ENCODE data around the gene FOXN4.

FOXN4 gene

DNA sequence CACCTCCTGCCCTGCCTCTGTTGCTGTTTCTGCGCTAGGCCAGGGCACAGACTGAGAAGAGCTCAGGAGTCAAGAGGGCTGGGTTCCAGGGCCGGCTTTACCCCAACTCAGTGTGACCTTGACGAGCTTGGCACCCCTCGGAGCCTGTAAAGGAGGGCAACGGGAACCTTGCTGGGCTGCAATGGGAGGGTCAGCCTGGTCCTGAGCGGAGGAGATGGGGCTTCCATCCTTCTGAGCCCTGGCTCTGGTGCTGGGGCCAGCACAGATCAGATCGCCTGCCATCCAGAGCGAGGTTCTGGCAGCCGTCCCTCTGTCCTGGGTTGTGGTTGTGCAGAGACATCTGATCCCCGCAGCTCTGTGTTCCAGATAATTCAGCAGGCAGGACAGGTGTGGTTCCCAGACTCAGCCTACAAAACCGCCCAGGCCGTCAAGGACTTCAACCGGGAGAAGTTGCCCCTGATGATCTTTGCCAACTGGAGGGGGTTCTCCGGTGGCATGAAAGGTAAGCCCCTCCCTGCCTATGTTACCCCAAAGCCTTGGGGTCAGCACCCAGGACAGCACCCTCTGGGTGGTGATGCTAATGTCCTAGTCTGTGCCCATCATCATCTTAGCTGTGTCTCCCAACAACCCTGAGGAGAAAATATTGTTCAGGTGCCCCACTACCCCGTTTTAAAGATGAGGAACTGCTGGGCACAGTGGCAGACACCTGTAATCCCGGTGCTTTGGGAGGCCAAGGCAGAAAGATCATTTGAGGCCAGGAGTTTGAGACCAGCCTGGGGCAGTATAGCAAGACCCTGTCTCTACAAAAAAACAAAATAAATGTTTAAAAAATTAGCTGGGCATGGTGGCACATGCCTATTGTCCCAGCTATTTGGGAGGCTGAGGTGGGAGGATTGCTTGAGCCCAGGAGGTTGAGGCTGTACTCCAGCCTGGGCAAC is 50.2 kb downstream of the FOXN4 start:
- no peak for DNase-seq (ENCODE audit: low spot score)

DNA sequence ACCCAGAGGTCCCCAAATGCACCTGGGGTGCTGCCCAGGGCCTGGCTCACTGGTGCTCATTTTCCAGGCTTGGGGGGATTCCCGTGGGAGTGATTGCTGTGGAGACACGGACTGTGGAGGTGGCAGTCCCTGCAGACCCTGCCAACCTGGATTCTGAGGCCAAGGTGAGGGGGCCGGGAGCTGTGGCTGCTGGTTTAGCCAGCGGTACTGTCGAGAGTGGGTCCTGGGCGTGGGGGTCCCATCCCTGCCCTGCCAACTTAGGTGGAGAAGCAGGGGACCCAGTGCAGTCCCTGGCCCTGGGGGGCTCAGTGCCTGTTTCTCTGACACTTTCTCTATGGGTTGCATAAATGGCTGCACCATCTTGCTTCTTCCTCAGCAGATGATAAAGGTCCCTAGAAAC is 50.9 kb downstream of the FOXN4 start:
- DNase-seq (ENCODE audit: low spot score), result no peak

DNA sequence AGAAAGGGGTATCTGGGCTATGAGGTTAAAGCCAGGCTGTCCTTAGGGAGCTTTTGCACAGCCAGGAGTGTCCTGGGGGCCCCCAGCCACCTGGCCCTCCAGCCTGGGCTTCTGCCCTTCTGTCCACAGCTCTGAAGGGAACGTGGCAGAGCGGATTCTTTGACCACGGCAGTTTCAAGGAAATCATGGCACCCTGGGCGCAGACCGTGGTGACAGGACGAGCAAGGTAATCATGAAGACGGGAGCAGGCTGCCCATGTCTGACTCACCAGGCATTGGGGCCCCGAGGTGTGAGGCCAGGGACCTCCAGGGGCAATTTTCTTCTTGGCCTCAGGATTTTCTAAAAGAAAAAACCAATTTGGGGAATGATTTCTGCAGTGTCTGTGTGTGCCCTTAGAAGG is 53.1 kb downstream of the FOXN4 start:
- DNase-seq (ENCODE audit: low spot score), result no peak

DNA sequence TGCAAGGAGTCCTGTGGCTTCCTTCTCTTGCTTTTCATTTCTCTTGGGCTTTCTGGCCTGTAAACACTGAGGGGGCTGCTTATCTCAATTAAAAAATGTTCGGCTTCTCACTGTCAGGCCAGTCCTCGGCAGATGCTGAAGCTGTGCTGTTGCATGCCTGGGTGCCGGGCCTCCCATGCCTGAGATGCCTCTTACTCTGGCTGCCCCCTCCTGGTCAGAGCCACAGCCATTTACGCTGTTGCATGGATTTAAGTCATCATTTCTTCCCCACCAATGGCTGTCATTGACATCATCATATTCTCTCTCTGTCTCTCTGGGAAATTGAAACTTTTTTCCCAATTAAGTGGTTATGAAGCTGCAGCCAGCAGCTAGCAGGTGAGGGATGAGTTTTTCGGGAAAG is 53.7 kb downstream of the FOXN4 start:
- no peak for DNase-seq (ENCODE audit: low spot score)

DNA sequence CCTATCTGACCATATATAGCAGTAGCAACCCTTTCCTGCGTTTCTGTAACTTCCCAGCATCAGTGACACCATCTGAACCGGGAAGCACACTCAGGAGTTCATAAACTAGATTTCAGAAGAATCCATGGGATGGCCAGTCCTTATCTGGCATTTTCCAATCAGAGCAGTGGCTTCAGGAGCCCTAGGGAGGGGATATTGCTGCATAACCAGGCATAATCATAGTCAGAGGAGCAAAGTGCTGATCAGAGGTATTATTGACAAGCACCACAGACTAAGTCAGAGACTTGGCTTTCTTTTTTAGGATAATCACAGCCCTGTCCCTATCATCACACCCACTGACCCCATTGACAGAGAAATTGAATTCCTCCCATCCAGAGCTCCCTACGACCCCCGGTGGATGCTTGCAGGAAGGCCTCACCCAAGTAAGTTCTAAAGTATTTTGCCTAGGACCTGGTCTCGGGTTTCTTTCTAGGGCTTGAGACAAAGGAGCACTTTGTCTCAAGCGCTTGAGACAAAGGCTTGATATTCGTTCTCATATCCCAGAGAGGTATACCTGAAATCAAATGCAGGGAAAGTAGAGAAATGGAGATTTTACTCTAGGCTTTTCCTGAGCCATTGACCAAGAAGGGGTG is 55.1 kb downstream of the FOXN4 start:
- no peak for DNase-seq (ENCODE audit: low spot score)

DNA sequence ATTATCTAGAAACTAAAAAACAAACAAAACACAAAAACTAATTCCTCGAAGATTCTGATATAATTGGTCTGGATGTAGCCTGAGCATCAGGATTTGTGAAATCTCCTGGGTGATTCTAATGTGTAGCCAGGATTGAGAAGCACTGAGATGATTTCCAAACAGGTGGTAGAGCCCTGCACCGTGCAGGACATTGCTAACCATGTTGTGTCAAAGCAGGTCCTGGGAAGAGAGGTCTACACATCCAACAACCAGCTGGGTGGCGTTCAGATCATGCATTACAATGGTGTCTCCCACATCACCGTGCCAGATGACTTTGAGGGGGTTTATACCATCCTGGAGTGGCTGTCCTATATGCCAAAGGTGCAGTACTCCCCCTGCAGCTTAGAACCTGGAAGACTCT is 56.3 kb downstream of the FOXN4 start:
- no peak for DNase-seq (ENCODE audit: low spot score)

DNA sequence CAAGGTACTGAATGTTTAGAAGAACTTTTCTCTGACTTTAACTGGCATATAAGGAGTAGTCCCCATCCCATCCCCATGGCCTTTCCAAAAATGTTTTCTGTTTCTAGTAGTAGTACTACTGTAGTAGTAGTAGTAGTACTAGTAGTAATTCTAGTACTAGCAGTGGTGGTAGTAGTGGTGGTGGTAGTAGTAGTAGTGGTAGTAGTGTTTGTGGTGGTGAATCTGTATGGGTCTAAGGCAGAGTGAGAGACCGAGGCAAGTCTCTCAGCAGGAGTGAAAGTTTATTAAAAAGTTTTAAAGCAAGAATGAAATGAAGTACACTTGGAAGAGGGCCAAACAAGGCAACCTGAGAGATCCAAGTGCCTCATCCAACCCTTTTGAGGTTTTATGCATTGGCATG is 58.6 kb downstream of the FOXN4 start:
- DNase-seq (ENCODE audit: low spot score), result no peak

DNA sequence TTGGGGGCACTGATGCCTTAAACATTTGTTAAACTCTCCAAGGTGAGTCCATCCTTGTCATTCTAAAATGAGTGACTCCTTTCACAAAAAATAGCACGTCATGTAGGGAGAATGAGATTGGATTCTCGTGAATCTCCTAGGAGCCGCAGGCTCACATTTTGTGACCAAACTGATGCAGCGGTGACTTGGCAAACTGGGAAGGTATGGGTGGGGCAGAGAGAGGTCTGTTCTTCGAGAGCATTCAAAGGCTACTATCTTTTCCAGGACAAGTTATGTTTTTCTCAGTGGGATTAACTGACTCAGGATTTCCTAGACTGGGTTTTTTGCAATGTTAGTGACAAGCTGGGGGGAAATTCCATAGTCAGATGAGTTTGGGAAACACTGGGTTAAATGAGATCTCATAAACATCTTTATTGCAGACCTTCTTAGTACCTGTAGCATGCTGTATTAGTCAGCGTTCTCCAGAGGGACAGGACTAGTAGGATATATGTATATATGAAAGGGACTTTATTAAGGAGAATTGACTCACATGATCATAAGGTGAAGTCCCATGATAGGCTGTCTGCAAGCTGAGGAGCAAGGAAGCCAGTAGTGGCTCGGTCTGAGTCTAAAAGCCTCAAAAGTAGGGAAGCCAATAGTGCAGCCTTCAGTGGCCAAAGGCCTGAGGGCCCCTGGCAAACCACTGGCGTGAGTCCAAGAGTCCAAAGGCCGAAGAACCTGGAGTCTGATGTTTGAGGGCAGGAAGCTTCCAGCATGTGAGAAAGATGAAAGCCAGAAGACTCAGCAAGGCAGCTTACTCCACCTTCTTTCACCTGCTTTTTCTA is 61.0 kb downstream of the FOXN4 start:
- no peak for DNase-seq (ENCODE audit: low spot score)

DNA sequence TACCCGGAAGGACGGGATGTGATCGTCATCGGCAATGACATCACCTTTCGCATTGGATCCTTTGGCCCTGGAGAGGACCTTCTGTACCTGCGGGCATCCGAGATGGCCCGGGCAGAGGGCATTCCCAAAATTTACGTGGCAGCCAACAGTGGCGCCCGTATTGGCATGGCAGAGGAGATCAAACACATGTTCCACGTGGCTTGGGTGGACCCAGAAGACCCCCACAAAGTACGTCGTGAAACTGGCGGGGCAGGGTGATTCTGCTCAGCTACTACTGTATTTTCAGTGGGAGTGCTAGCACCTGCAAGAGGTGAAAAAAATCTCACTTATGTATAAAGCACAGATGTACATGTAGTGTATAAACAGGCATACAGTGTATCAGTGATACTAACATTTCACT is 62.9 kb downstream of the FOXN4 start:
- DNase-seq (ENCODE audit: low spot score), result no peak

DNA sequence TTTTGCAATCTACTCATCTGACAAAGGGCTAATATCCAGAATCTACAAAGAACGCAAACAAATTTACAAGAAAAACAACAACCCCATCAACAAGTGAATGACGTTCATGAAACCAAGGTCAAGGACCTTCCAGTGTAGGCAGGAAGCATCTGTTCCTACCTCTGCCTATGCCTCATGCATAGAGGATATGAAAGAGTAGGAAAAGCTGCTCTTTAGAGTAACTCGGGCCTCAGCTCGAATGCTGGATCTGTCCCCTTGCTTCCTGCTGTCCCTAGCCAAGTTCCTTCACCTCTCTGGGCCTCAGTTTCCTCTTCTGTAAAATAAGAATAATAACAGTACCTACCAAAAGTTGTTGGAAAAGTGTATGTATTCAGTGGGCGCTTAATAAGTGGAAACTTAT is 65.0 kb downstream of the FOXN4 start:
- DNase-seq (ENCODE audit: low spot score), result no peak

DNA sequence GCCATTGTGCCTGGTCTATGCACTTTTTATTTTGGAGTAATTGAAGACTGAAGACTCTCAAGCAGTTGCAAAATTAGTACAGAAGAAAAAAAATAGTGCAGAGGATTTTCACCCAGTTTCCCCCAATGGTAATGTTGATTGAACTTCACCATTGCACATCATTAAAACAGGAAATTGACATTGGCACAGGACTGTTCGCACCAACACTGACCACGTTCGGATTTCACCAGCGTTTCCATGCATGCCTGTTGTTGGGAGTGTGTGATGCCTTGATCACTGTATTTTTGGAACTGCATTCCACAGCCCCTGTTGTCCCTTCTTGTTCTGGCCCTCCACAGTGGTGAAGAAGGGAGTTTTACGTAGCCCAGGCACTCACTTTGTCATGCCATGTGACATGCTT is 67.1 kb downstream of the FOXN4 start:
- no peak for DNase-seq (ENCODE audit: low spot score)

DNA sequence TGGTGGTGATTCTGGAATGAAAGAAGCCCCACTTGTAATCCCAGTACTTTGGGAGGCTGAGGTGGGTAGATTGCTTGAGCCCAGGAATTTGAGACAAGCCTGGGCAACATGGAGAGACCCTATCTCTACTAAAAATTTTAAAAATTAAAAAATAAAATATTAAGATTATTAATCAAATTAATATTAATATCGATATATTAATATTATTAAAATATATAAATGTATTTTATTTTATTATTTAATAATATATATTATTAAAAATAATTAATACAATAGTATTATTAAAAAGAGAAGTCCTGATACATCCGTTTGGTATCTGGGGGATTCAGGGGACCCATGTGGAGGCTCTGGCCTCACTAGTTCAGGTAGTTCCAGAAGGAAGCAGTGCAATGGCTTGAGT is 68.7 kb downstream of the FOXN4 start:
- no peak for DNase-seq (ENCODE audit: low spot score)

DNA sequence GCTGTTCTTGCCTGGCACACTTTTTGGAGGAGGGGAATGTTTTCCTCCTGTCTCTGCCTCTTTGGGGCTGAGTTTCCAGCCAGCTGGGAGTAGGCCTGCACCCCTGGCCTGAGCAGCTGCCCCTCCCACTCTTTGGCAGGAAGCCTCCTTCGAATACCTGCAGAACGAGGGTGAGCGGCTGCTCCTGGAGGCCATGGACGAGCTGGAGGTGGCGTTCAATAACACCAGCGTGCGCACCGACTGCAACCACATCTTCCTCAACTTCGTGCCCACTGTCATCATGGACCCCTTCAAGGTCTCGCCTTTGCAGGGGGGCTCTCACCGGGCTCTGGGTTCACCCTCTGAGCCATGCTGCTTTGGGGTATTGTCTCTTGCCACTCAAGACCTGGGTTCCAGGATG is 69.4 kb downstream of the FOXN4 start:
- DNase-seq (ENCODE audit: low spot score), result no peak

DNA sequence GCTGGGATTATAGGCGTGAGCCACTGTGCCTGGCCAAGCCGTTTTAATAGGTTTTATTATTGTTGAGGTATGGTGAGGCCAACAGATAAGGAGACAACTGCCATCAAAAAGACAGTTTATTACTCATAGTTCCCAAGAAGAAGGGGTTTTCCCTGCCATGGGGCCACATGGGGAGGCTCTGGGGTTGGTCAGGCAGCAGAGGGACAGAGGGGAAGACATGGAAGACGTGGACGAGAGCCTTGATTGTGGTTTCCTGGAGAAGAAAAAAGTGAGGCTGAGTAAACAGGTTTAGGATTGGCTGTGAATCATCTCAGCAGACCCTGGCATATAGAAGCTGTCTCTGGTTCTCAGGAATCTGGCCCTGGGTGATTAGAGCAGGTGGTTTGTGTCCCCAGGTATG is 69.9 kb downstream of the FOXN4 start:
- DNase-seq (ENCODE audit: low spot score), result no peak

DNA sequence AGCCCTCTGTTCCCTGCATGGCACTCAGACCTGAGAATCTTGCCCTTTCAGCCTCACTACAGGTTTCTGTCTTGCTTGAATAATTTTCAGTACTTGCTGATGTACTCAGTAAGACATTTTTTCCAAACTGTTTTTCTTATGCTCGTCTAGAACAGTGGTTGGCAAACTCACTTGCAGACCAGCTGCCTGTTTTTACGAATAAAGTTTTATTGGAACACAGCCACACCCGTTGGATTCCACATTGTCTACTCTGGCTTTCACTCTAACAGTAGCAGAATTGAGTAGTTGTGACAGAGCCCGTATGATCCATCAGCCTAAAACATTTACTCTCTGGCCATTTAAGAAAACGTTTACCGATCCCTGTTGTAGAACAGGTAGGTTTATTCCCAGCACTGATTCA is 72.8 kb downstream of the FOXN4 start:
- DNase-seq (ENCODE audit: low spot score), result no peak

DNA sequence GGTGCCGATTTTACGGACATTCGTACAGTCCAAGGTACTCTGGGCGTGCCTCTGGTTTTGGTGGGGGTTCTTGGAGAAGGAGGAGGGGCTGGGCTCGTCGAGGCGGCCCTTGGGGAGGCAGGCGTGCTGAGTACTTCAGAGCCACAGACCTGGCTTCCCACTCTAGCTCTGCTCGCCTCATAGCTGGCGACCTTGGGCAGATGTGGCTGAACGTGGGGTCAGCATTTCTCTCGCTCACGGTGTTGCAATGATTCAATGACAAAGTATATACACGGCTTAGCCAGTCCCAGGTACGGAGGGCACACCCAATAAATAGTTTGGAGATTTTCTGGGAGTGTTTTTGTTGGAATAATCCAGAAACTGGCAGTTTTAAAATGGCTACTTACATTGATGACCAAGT is 75.1 kb downstream of the FOXN4 start:
- DNase-seq (ENCODE audit: low spot score), result no peak

DNA sequence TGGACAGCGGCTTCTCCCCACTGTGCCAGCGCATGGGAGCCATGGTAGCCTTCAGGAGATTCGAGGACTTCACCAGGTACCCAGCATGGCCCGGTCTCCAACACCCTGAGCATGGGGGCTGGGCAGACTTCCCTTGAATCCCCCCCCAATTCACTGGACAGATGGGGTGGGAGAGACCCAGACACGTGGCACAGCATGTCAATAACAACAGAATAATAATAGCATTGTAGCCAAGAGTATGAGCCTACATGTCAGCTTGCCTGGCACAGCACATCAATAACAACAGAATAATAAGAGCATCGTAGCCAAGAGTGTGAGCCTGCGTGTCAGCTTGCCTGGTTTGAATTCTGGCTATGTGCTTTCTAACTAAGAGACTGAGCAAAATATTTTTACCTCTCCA is 76.4 kb downstream of the FOXN4 start:
- DNase-seq (ENCODE audit: low spot score), result no peak

DNA sequence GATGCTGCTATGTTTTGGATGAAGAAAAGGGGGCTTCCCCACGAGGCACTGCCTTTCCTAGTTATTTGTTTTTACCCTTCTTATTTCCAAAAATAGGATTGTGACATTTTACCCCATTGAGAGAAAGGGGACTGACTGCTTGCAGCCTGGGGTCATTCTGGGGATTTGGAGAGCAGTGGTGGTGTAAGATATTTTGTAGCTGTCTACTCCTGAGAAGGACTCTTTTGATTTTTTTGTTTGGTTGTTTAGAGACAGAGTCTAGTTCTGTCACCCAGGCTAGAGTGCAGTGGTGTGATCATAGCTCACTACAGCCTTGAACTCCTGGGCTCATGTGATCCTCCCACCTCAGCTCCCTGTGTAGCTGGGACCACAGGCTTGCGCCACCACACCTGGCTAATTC is 78.9 kb downstream of the FOXN4 start:
- no peak for DNase-seq (ENCODE audit: low spot score)

DNA sequence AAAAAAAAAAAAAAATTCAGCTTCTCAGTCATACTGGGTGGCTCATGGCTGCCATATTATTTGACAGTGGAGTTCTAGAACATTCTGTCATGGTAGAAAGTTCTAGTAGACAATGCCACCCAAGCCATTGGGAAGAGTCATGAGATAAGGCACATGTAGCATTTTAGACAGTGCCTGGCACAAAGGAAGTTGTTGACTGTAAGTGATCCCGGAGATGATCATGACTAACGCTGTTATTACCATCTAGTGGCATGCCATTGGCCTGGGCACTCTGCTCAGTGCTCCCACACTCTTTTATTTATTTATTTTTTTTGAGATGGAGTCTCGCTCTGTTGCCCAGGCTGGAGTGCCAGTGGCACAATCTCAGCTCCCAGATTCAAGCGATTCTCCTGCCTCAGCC is 80.4 kb downstream of the FOXN4 start:
- DNase-seq (ENCODE audit: low spot score), result no peak
